HG02970 (cell line): Measurements from ENCODE around the gene TYW3.
"Not testable (repeated sequence)": the region's sequence is repeated elsewhere in the genome, so short reads cannot be mapped to it uniquely, and the experiment has no call there.

ENCODE experiments used
- ATAC-seq: cut with Tn5 transposase; IDR thresholded peaks from one replicate; pipeline ENCODE4 v1.9.1; 2021; ENCODE audit warnings: mild to moderate bottlenecking, moderate library complexity, moderate number of reproducible peaks; ENCODE audit not compliant: unreplicated experiment, low FRiP score

TYW3 gene

DNA sequence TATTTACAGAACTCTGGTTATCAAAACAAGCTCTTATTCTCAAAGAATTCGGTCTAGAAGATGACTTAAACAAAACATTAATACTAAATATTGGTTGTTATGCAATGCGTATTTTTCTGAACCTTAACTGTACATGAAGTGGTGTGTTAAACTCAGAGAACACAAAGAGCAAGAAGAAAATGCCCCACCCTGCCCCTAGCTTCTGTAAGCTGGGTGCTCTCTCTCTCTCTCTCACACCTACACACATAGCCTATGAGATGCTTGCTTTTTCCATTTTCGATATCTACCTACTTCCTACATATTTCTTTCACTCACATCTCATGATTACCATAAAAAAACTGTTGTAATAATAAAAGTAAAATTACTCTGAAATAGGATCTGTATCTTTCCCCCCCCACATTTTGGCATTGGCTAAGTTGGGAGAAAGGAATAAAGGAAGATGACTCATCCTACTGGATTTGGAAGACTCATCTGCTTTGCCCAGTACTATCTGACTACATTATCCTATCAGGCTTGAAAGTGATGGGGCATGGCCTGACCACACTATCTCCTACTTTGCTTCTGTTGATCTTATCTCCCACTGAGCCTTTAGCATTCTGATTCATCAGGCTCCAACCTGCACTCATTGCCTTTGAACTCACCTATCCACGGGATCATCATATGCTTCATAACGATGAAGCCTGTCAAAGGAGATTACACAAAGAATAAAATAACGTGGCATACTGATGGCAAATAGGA is 3.0 kb upstream of the TYW3 start:
- ATAC-seq, result no peak

DNA sequence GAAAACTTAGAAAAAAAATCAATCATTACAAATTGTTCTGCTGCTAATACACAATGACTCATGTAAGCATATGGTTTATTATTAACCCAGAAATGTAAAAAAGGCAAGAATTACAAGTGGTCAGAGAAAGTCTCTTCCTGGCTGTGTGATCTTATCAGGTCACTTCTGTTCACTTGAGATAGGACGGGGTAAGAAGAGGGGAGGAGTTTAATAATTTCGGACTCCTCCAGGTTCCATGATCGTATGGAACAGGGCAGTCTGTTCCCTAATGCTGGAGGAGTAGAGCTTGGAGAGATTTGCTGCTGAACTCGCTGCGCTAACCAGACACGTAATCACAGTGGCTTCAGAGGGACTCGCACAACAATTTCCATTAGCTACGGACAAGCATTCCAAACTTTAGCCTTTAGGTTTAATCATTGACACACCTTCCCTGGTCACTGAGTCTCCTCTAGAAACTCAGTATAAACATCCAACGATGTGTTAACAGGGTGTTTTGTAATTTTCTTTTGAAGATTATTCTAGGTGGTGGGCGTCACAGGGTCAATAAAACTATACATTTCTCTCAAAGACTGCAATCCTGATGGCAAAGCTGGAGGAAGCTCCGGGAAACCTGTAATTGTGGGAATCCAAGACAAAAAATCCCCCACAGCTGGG is 1.4 kb upstream of the TYW3 start:
- ATAC-seq, result peak; percentile 32

DNA sequence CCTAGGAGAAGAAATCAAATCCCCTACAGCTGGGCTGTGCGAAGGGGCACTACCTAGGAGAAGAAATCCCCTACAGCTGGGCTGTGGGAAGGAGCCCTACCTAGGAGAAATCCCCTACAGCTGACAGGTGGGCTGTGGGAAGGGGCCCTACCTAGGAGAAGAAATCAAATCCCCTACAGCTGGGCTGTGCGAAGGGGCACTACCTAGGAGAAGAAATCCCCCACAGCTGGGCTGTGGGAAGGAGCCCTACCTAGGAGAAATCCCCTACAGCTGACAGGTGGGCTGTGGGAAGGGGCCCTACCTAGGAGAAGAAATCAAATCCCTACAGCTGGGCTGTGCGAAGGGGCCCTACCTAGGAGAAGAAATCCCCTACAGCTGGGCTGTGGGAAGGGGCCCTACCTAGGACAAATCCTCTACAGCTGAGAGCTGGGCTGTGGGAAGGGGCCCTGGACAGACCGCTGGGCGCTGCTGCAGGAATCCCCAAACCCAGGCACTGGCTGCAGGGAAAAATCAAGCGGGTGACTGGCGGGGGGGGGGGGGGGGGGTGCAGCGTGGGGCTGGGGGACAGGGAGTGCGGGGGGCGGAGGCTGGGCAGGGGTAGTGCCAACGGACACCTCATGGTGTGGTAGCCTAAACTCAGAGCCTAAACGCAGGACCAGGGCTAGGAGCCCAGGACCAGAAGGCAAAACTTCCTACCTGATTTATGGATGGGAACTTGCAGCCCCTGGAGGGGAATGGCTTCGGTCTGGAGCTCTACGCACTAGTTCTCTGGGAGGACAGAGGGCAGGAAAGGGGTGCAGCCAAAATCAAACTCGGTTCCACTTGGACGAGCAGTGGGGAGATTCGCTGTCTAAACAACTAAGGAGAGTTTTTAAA is 643 bp upstream of the TYW3 start:
- ATAC-seq, result peak; percentile 10

DNA sequence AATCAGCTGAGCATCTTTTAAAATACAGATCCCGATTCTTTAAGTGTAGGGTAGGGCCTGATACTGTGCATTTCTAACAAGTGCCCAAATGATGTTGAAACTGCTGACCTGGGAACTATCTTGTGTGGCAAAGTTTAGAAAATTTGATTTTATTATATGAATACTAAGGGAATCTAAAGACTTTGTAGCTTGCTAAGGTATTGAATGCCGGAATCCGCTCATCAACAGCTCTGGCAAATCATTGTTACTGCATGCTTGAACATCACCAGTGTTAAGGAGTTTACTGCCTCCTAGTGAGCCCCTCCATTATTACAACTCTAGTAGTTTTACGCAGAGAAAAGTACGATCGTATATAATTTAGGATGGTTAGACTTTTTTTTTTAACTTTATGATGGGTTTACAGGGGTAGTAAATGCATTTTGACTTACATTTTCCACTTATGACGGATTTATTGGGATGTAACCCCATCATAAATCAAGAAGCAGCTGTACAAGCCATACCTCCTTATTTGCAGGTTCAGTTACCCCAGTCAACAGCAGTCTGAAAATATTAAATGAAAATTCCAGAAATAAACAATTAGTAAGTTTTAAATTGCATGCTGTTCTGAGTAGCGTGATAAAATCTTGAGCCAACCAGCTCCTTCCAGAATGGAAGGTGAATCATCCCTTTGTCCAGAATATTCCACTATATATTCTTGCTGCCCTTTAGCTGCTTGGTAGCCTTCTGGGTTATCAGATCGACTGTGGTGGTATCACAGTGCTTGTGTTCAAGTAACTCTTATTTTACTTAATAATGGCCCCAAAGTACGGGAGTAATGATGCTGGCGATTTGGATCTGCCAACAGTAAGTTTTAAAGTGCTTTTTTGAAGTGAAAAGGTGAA is 892 bp downstream of the TYW3 start:
- peak; percentile 53 for ATAC-seq

DNA sequence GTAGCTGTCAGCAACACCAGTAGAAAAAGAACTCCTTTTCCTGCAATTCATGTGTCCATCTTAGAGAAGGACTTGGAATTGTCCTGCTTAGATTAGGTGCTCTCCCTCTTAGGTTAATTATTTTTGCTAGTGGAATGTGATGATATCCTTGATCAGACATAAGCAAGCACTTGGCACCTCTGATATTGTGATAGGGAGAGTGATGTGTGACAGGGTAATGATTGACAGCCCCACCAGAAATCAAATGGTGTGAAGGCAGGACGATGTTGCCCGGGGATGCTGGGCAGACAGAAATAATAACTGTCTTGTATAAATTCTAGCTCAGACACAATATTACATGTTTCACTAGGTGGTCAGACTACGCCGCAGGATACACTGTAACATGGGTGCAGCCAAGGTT is 4.4 kb downstream of the TYW3 start:
- ATAC-seq, result no peak

DNA sequence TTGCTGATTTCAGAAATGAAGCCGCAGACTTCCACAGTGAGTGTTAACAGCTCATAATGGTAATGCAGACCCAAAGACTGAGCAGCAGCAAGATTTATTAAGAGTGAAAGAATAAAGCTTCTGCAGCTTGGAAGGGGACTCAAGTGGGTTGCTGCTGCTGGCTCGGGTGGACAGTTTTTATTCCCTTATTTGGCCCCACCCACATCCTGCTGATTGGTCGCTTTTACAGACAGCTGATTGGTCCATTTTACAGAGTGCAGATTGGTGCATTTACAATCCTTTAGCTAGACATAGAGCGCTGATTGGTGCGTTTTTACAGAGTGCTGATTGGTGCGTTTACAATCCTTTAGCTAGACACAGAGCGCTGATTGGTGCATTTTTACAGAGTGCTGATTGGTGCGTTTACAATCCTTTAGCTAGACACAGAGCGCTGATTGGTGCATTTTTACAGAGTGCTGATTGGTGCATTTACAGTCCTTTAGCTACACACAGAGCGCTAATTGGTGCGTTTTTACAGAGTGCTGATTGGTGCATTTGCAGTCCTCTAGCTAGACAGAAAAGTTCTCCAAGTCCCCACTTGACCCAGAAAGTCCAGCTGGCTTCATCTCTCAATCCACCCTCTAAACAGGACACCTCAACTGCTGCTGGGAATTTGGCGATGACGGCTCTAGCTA is 7.5 kb downstream of the TYW3 start:
- ATAC-seq, result not testable (repeated sequence)

DNA sequence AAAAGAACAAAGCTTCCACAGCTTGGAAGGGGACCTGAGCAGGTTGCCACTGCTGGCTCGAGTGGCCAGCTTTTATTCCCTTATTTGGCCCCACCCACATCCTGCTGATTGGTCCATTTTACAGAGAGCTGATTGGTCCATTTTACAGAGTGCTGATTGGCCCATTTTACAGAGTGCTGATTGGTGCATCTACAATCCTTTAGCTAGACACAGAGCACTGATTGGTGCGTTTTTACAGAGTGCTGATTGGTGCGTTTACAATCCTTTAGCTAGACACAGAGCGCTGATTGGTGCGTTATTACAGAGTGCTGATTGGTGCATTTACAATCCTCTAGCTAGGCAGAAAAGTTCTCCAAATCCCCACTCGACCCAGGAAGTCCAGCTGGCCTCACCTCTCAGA is 12.3 kb downstream of the TYW3 start:
- not testable (repeated sequence) for ATAC-seq

DNA sequence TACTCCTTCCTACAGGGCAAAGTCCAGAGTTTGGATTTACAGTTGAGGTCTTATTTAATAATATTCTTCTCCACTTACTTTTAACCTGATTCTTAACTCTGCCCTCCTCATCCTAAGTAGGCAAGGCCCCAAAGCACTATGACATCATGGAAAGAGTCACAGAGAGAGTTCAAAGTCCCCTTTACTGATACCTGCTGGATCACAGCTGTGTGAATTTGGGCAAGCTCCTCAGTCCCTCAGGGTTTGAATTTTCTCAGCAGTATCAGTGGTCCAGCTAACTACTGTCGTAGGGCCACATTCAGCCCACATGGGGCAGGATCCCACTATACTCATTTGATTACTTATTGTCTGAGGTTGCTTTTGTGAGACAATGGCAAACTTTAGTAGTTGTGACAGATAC is 16.0 kb downstream of the TYW3 start:
- peak; percentile 86 for ATAC-seq

DNA sequence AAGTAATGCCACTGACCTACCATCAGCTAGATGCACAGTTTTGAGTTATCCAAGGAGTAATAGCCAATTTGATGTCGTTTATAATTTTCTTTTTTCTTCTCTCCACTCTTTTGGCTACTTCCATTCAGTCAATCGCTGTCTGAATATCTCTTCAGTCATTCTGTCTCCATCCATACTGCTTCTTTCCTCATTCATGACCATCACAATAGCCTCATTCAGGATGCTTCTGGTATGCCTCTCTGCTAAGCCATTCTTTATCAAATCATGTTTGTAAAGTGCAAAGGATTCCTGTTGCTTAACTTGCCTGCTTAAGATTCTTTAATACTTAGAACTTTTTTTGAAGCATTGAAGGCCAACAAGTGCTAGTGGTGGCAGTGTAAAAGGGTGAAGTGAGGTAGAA is 20.2 kb downstream of the TYW3 start:
- no peak for ATAC-seq

DNA sequence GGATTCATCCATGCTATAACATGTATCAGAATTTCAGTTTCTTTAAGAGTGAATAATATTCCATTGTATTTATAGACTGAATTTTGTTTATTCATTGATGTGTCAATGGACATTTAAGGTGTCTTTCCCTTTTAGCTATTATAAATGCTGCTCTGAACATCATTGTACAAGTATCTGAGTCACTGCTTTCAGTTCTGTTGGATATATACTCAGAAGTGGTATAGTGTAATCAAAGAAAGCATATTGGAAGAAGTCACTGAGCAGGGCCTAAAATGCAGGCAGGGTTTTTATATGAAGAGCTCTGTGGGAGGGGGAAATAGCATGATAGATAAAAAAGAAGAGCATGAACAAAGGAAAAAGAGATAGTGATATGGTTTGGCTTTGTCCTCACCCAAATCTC is 22.5 kb downstream of the TYW3 start:
- no peak for ATAC-seq

DNA sequence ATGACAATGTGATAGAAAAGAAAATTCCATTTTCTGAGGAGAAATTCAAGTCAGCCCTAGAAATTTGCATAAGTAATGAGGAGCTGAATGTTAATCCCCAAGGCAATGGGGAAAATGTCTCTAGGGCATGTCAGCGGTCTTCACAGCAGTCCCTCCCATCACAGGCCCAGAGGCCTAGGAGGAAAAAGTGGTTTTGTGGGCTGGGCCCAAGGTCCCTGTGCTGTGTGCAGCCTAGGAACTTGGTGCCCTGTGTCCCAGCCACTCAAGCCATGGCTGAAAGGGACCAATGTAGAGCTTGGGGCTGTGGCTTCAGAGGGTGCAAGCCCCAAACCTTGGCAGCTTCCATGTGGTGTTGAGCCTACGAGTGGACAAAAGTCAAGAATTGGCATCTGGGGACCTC is 23.7 kb downstream of the TYW3 start:
- ATAC-seq, result not testable (repeated sequence)

DNA sequence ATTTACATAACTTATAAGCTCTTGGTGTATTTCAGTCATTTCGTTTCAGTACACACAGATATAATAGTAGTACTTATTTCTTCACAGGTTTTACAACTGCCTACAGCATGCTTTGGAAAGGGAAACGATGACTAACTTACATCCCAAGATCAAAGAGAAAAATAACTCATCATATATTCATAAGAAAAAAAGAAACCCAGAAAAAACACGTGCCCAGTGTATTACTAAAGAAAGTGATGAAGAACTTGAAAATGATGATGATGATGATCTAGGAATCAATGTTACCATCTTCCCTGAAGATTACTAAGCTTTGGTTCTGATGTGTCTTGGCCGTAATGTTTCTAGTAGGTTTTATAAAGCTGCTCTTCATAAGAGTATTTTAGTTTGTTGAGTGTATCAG is 30.9 kb downstream of the TYW3 start:
- no peak for ATAC-seq

DNA sequence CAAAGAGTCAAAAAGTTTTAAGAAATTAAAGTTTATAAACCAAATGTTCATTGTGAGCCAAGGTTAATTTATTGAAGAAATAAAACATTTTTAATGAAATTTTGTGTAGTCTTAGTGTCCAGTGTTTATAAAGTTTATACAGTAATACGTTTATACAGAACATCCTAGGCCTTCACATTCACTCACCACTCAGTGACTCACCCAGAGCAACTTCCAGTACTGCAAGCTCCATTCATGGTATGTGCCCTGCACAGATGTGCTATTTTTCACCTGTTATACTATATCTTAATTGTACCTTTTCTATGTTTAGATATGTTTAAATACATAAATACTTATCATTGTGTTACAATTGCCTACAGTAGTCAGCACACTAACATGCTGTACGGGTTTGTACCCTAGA is 33.6 kb downstream of the TYW3 start:
- ATAC-seq, result no peak

DNA sequence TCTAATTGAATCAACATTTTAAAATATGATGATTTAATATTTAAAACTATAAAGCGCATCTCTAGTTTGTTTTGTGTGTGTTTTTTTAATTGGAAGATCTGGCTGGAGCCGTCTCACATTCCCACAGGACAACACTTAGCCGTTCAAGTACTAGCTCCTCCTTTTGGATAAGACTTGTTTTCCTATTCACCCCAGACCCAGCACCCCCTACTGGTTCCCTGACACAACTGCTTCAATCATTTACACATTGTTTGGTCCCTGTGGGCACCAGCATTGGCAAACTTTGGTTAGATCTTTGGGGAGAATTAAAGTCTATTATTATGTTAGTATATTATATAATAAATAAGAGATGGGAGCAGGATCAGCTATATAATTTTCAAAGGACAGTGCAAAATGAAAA is 34.5 kb downstream of the TYW3 start:
- no peak for ATAC-seq

DNA sequence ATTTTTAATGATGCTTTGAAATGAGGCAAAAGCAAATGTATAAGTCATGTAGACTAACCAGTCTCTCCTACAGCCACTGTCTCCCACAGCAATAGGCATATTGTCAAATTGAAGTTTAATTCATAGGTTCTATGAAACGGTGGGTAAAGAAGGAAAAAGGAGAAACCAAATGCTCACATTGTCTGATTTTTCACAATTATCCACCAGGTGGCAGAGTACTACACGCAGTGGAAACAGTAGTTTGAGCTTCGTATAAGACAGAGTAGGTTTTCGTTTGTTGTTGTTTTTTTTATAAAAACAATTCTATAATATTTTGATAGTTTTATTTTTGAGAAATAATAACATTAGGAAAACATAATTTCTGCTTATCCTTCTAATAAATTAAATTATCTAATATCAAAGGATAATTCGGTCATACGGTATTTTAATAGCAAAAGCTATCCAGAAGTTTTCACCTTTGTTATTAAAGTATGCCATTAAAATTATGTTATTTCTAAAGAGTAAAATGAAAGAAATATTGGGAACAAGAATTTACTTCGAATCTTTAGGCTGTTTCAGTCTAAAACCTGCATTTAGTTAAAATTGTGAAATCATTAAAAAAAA is 39.1 kb downstream of the TYW3 start:
- no peak for ATAC-seq

DNA sequence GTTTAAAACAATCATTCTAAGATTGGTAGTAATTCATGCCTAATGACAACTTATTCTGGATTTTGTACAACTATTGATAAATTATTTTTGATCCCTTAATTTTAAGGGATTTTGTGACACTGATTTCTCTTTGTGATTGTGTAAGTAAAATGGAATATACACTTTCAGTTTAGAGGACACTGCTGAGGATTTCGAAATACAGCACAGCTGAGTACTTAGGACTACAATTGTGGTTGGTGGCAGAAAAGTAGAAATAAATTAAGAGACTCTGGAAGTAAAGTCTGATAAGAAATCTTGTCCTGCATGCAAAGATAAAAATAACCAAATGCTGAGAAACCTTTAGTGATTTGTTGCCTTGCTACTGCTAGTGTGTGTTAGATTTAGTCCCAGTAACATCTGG is 40.0 kb downstream of the TYW3 start:
- ATAC-seq, result no peak

DNA sequence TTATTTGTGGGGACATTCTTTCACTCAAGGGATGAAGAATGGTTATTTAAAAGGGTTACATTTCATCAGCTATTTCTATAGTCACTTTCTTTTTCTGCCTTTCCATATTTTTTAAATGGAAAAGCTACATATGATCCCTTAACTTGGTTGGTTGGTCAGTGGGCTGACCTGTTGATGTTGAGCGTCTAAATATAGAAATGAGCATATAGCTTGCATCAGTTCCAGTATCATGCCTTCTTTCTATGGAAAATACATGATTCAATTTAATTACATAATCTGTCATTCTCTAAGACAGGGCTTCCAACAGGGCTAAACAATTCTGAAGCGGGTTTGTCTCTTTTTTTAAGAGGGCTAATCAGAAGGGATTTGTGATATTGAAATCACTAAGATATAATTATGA is 40.6 kb downstream of the TYW3 start:
- ATAC-seq, result no peak

DNA sequence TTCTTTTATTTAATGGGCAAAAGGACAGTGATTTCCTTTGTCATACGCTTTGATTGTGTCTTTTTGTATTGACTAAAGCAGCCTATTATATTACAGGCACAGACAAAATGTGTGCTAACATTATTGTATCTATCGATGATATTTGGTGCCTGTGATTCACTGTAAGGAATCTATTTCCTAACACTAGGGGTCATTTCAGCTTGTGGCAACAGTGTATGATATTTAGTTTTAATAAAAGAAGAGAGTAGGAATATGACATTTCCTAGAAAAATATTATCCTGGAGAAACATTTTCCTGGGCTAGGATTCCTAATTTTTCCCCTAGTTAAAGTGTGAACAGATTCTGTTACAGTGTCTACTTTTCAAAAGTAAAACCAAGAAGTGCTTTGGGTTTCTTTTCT is 42.8 kb downstream of the TYW3 start:
- no peak for ATAC-seq

DNA sequence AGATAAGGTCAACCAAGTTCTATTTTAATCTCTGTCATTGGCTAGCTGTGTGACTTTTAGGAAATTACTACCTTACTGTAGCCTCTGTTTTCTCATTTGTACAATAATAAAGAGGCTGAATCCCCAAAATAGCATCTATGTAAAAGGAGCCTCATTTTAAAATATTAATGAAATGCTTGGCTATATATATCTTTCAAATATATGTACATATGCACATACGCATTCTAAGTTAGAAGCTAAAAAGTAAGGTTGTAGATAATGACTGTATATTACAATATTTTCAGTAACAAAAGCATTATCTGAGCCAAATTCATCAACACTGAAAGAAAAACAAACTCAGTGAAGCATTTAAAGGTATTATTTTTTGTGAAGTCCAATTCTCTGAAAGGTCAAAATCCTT is 44.6 kb downstream of the TYW3 start:
- ATAC-seq, result no peak

DNA sequence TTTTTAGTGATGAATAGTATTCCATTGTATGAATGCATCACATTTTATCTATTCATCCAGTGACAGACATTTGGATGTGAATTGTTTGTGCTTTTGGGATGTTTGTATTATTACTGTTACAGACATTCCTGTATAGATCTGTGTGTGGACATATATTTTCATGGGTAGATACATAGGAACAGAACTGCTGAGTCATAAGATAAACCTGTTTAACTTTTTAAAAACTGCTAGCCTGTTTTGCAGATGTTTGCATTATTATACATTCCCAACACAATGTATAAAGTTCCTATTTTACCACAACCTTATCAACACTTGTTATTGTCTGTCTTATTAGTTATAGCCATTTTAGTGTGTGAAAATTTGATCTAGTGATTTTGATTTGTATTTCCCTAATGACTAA is 46.8 kb downstream of the TYW3 start:
- ATAC-seq, result no peak
